GM12878 (cell line): ENCODE results near the gene YIF1A. TPM values are rescaled to one million over a fixed set of nuclear protein-coding genes. Genes with fewer than 3 reads are reported as not detected.

Experiments
- ATAC-seq: fragments of 200-7000 bp; cut with Tn5 transposase; 3 replicates; pipeline ENCODE4 v1.9.1; 2020; ENCODE audit warnings: mild to moderate bottlenecking, moderate library complexity
- BruUV-seq: library from RNA; stranded (reverse); fragments of 400-500 nt; replicated peaks from 2 replicates; lab custom pipeline; 2021; lab: Mats Ljungman, UMichigan
- CTCF ChIA-PET: fragments of 300-600 bp; sonication (Branson Sonifier 250); formaldehyde crosslinking; extraction: SDS; loops from one replicate; lab custom pipeline; 2021; ENCODE audit warnings: inconsistent platforms; lab: Yijun Ruan, JAX
- POLR2A ChIA-PET: fragments of 350-600 bp; formaldehyde crosslinking; extraction: SDS; loops from one replicate; lab custom pipeline; 2021; ENCODE audit warnings: inconsistent platforms; lab: Charles Lee
- RAD21 ChIA-PET: fragments of 300-600 bp; sonication (Branson Sonifier 250); formaldehyde crosslinking; loops from one replicate; lab custom pipeline; 2023; ENCODE audit warnings: antibody characterized with exemption; ENCODE audit not compliant: unreplicated experiment; lab: Charles Lee
- SMC1A ChIA-PET: fragments of 300-600 bp; sonication (Branson Sonifier 250); formaldehyde crosslinking; loops from one replicate; lab custom pipeline; 2023; ENCODE audit not compliant: unreplicated experiment, uncharacterized antibody; lab: Charles Lee
- DNase-seq: peaks from one replicate; pipeline ENCODE4 v3.0.0-alpha.2; 2011; ENCODE audit warnings: low read depth, low spot score
- FAIRE-seq: peaks from 3 replicates; lab custom pipeline; 2011; peaks lifted over from hg19 to GRCh38; lab: Jason Lieb, UNC
- H2AFZ ChIP-seq: 2 replicates; pipeline ENCODE4 v1.6.0; 2011; ENCODE audit warnings: low read depth, low read length, control low read depth; ENCODE audit not compliant: control insufficient read depth
- H3K27ac ChIP-seq: 2 replicates; pipeline ENCODE4 v1.5.1; 2011; ENCODE audit warnings: control low read depth; ENCODE audit not compliant: control insufficient read depth, insufficient read depth
- H3K27me3 ChIP-seq, 2 experiments: replicated peaks in 1 of 2; 2 replicates each; pipeline versions ENCODE4 v1.6.0 to v1.6.1; 2011; ENCODE audit warnings: low read length in 1 of 2; ENCODE audit not compliant: control insufficient read depth in 2 of 2, insufficient read depth in 2 of 2
- H3K36me3 ChIP-seq, 2 experiments: 2 replicates each; pipeline ENCODE4 v1.5.1; 2011; ENCODE audit warnings: low read length in 1 of 2; ENCODE audit not compliant: control insufficient read depth in 2 of 2, insufficient read depth in 2 of 2
- H3K4me1 ChIP-seq: 2 replicates; pipeline ENCODE4 v1.6.1; 2011; ENCODE audit warnings: mild to moderate bottlenecking, low read length, moderate library complexity, mixed read lengths; ENCODE audit not compliant: control insufficient read depth, insufficient read depth
- H3K4me2 ChIP-seq: 2 replicates; pipeline ENCODE4 v1.6.0; 2011; ENCODE audit warnings: control low read depth; ENCODE audit not compliant: control insufficient read depth, insufficient read depth
- H3K4me3 ChIP-seq: fragments of 200-600 bp; sonication (generic); 2 replicates; pipeline ENCODE4 v1.5.1; 2016
- H3K79me2 ChIP-seq: 2 replicates; pipeline ENCODE4 v1.6.0; 2011; ENCODE audit warnings: low read length; ENCODE audit not compliant: control insufficient read depth, insufficient read depth
- H3K9ac ChIP-seq: 2 replicates; pipeline ENCODE4 v1.8.0; 2011; ENCODE audit warnings: low read length, control low read depth, mixed read lengths; ENCODE audit not compliant: control insufficient read depth, insufficient read depth
- H3K9me3 ChIP-seq: replicated peaks from 3 replicates; pipeline ENCODE4 v1.5.1; 2011; ENCODE audit warnings: mild to moderate bottlenecking, low read length; ENCODE audit not compliant: control insufficient read depth, insufficient read depth
- H4K20me1 ChIP-seq: 2 replicates; pipeline ENCODE4 v1.6.0; 2011; ENCODE audit not compliant: control insufficient read depth, insufficient read depth
- ATF7 ChIP-seq: fragments of 450-650 bp; IDR thresholded peaks from 2 replicates; pipeline ENCODE4 v1.6.1; 2016; ENCODE audit warnings: low read depth, mild to moderate bottlenecking
- CHD4 ChIP-seq: fragments of 200-600 bp; sonication (generic); IDR thresholded peaks from 2 replicates; pipeline ENCODE4 v1.6.1; 2016; ENCODE audit warnings: mild to moderate bottlenecking
- GATAD2B ChIP-seq: fragments of 450-650 bp; conservative IDR thresholded peaks from 2 replicates; pipeline ENCODE4 v1.6.1; 2017; ENCODE audit warnings: low read depth, mild to moderate bottlenecking, moderate library complexity
- MEF2A ChIP-seq: IDR thresholded peaks from 2 replicates; pipeline ENCODE4 v1.6.1; 2011; ENCODE audit warnings: low read depth, mild to moderate bottlenecking, low read length, moderate library complexity; ENCODE audit not compliant: insufficient read depth
- MYB ChIP-seq: fragments of 150-350 bp; IDR thresholded peaks from 2 replicates; pipeline ENCODE4 v1.6.1; 2014; ENCODE audit warnings: mild to moderate bottlenecking, low read depth, low read length, borderline replicate concordance
- NFXL1 ChIP-seq: fragments of 450-650 bp; IDR thresholded peaks from 2 replicates; pipeline ENCODE4 v1.6.1; 2017; ENCODE audit warnings: antibody characterized with exemption, mild to moderate bottlenecking, borderline replicate concordance
- RAD21 ChIP-seq: IDR thresholded peaks from 2 replicates; pipeline ENCODE4 v1.6.1; 2011; ENCODE audit warnings: mild to moderate bottlenecking, low read depth, low read length, moderate library complexity; ENCODE audit not compliant: insufficient read depth
- RAD51 ChIP-seq: fragments of 450-650 bp; IDR thresholded peaks from 2 replicates; pipeline ENCODE4 v1.6.1; 2016; ENCODE audit warnings: moderate library complexity, mild to moderate bottlenecking, inconsistent platforms
- RFX5 ChIP-seq: IDR thresholded peaks from 2 replicates; pipeline ENCODE4 v1.6.1; 2011; ENCODE audit warnings: low read depth, low read length, improper control_type of control experiment
- SIX5 ChIP-seq: IDR thresholded peaks from 2 replicates; pipeline ENCODE4 v1.6.1; 2011; ENCODE audit warnings: mild to moderate bottlenecking, low read depth, low read length, moderate library complexity; ENCODE audit not compliant: severe bottlenecking
- SP1 ChIP-seq: IDR thresholded peaks from one replicate; pipeline ENCODE4 v1.6.1; 2011; ENCODE audit warnings: low read depth, low read length
- SREBF2 ChIP-seq: IDR thresholded peaks from 2 replicates; pipeline ENCODE4 v1.6.1; 2012; ENCODE audit warnings: mild to moderate bottlenecking, low read length
- WGBS: methylation state at CpG from one replicate; pipeline ENCODE4 v1.1.6; 2016; ENCODE audit warnings: low lambda C conversion rate; ENCODE audit not compliant: insufficient replicate concordance, insufficient coverage; ENCODE audit errors: missing lambda C conversion rate; 5-methylcytosine and 5-hydroxymethylcytosine counted together
- in situ Hi-C: fragments of 300-500 bp; cut with MboI; formaldehyde crosslinking; loops from 9 replicates; pipeline ENCODE4 v1.14.3; 2018; ENCODE audit warnings: mixed read lengths
- intact Hi-C: fragments of 100-400 bp; cut with micrococcal nuclease; formaldehyde crosslinking; loops from one replicate; pipeline ENCODE4 v1.14.2; 2022; ENCODE audit not compliant: unreplicated experiment
- polyA plus RNA-seq, 11 experiments: library from polyadenylated mRNA; depleted of rRNA in 4 of 11; unstranded in 6 of 11; stranded (reverse) in 5 of 11; fragments of >200 nt; fragmentation: Nextera tagmentation in 4 of 11; fragmentation: Illumina TruSeq in 1 of 11; extraction: Ambion mirVana in 4 of 11; extraction: Trizol in 1 of 11; gene quantifications; 1 replicate in 1 of 11; 2 replicates in 10 of 11; pipeline versions ENCODE4 v1.2.1 to v1.2.3, GENCODE V29; 2011 to 2016; ENCODE audit warnings: inconsistent platforms in 2 of 11, missing spikeins in 2 of 11, low read depth in 1 of 11
- total RNA-seq, 4 experiments: library from RNA; depleted of rRNA in 3 of 4; stranded (reverse); fragments of >200 nt in 3 of 4; fragmentation: Illumina TruSeq in 1 of 4; extraction: Trizol in 1 of 4; gene quantifications; 2 replicates each; pipeline versions ENCODE4 v1.2.1 to v1.2.3, GENCODE V29; 2013 to 2021
- TF ChIP-seq, protein P1 (sequence below): fragments of 450-650 bp; IDR thresholded peaks from 2 replicates; pipeline ENCODE4 v1.6.1; 2016; ENCODE audit warnings: mild to moderate bottlenecking
- TF ChIP-seq, protein P2 (sequence below): fragments of 150-350 bp; IDR thresholded peaks from 2 replicates; pipeline ENCODE4 v1.6.1; 2016; ENCODE audit warnings: low read depth, low read length
- TF ChIP-seq, protein P3 (sequence below): fragments of 450-650 bp; formaldehyde crosslinking; IDR thresholded peaks from 2 replicates; pipeline ENCODE4 v1.4.0; 2020; ENCODE audit warnings: mild to moderate bottlenecking, moderate library complexity

Gene YIF1A
- total and polyA plus RNA-seq, 10 of the 15 experiments (the other 5 are each of a cell fraction or from before 2014, with no cell fraction given): 6.6 to 128 (median 71.7) TPM

DNA sequence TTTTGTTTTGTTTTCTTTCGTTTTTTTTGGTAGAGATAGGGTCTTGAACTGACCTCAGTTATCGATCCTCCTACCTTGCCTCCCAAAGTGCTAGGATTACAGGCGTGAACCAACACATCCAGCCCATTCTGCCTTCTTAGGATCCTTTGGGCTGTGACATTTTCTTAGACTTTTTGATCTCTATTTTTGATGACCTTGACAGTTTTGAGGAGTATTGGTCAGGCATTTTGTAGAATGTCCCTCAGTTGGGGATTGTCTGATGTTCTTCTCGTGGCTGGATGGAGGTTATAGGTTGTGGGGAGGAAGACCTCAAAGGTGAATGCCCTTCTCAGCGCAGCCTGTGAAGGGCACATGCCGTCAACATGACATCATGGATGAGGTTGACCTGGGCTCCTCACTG lies 40.0 kb downstream of the YIF1A start (continued):
- TF ChIP-seq, protein P1, sequence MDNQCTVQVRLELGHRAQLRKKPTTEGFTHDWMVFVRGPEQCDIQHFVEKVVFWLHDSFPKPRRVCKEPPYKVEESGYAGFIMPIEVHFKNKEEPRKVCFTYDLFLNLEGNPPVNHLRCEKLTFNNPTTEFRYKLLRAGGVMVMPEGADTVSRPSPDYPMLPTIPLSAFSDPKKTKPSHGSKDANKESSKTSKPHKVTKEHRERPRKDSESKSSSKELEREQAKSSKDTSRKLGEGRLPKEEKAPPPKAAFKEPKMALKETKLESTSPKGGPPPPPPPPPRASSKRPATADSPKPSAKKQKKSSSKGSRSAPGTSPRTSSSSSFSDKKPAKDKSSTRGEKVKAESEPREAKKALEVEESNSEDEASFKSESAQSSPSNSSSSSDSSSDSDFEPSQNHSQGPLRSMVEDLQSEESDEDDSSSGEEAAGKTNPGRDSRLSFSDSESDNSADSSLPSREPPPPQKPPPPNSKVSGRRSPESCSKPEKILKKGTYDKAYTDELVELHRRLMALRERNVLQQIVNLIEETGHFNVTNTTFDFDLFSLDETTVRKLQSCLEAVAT: no peak
- TF ChIP-seq RFX5: no peak
- TF ChIP-seq RAD21: no peak
- no peak for TF ChIP-seq GATAD2B
- no peak for TF ChIP-seq SREBF2
- no peak for TF ChIP-seq NFXL1
- TF ChIP-seq MYB: no peak

DNA sequence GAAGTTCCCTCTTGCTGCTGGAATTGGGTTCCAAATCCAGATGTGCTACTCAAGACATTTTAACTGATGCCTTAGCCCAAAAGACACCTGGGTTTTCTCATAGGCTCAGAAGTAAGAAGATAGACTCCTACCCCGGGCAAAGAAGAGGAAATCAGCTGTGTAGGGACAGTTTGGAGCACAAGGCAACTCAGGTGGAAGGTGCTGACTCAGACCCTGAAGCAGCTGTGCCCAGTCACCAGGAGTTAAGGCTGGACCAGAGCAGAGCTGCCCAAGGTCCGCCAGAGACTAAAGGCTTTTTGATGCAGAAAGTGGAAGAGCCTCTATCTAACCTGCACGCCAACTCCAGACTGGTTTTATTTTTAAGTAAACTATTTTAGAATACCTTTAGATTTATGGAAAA lies 41.1 kb downstream of the YIF1A start:
- no peak for TF ChIP-seq RAD51
- TF ChIP-seq SP1: no peak
- no peak for TF ChIP-seq MEF2A
- TF ChIP-seq SIX5: no peak
- TF ChIP-seq, protein P2, sequence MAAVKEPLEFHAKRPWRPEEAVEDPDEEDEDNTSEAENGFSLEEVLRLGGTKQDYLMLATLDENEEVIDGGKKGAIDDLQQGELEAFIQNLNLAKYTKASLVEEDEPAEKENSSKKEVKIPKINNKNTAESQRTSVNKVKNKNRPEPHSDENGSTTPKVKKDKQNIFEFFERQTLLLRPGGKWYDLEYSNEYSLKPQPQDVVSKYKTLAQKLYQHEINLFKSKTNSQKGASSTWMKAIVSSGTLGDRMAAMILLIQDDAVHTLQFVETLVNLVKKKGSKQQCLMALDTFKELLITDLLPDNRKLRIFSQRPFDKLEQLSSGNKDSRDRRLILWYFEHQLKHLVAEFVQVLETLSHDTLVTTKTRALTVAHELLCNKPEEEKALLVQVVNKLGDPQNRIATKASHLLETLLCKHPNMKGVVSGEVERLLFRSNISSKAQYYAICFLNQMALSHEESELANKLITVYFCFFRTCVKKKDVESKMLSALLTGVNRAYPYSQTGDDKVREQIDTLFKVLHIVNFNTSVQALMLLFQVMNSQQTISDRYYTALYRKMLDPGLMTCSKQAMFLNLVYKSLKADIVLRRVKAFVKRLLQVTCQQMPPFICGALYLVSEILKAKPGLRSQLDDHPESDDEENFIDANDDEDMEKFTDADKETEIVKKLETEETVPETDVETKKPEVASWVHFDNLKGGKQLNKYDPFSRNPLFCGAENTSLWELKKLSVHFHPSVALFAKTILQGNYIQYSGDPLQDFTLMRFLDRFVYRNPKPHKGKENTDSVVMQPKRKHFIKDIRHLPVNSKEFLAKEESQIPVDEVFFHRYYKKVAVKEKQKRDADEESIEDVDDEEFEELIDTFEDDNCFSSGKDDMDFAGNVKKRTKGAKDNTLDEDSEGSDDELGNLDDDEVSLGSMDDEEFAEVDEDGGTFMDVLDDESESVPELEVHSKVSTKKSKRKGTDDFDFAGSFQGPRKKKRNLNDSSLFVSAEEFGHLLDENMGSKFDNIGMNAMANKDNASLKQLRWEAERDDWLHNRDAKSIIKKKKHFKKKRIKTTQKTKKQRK: no peak
- no peak for TF ChIP-seq RFX5
- TF ChIP-seq, protein P3, sequence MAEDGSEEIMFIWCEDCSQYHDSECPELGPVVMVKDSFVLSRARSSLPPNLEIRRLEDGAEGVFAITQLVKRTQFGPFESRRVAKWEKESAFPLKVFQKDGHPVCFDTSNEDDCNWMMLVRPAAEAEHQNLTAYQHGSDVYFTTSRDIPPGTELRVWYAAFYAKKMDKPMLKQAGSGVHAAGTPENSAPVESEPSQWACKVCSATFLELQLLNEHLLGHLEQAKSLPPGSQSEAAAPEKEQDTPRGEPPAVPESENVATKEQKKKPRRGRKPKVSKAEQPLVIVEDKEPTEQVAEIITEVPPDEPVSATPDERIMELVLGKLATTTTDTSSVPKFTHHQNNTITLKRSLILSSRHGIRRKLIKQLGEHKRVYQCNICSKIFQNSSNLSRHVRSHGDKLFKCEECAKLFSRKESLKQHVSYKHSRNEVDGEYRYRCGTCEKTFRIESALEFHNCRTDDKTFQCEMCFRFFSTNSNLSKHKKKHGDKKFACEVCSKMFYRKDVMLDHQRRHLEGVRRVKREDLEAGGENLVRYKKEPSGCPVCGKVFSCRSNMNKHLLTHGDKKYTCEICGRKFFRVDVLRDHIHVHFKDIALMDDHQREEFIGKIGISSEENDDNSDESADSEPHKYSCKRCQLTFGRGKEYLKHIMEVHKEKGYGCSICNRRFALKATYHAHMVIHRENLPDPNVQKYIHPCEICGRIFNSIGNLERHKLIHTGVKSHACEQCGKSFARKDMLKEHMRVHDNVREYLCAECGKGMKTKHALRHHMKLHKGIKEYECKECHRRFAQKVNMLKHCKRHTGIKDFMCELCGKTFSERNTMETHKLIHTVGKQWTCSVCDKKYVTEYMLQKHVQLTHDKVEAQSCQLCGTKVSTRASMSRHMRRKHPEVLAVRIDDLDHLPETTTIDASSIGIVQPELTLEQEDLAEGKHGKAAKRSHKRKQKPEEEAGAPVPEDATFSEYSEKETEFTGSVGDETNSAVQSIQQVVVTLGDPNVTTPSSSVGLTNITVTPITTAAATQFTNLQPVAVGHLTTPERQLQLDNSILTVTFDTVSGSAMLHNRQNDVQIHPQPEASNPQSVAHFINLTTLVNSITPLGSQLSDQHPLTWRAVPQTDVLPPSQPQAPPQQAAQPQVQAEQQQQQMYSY (CRISPR knock-in tag): no peak
- TF ChIP-seq ATF7: no peak
- TF ChIP-seq CHD4: no peak
- TF ChIP-seq, all 136 proteins: peak for 0
- H4K20me1 ChIP-seq: no peaks in the 10 kb centered on the region
- BruUV-seq: no TSS peak
- DNase-seq (no peak), FAIRE-seq (no peak), ATAC-seq (no peak)
- SMC1A ChIA-PET: no interaction called here
- no peaks in the 10 kb centered on the region for H3K4me1 ChIP-seq
- no peak overlapping the region for H3K9ac ChIP-seq
- POLR2A ChIA-PET: no interaction called here
- H2AFZ ChIP-seq: no peak overlapping the region
- H3K79me2 ChIP-seq: no peaks in the 10 kb centered on the region
- H3K4me2 ChIP-seq: no peak overlapping the region
- in situ Hi-C loops (no loop called here), intact Hi-C loops (no loop called here)
- no peaks in the 10 kb centered on the region for H3K27me3 ChIP-seq
- no peak overlapping the region for H3K27ac ChIP-seq
- RAD21 ChIA-PET: no interaction called here
- CTCF ChIA-PET: no interaction called here
- peaks cover 2 to 13% of the 10 kb centered on the region in 2 experiments; a peak in 3 of 4 replicates for H3K36me3 ChIP-seq
- no peak overlapping the region for H3K4me3 ChIP-seq
- 59% methylated on average over 3 of the region's 3 CpGs for WGBS
- no peaks in the 10 kb centered on the region for H3K9me3 ChIP-seq
